Mesendoderm (in vitro differentiated cells): Measurements from ENCODE around the gene DNAAF1.

Experiments
- DNase-seq: peaks from one replicate; pipeline ENCODE4 v3.0.0; 2013
- H2AK5ac ChIP-seq: 2 replicates; pipeline ENCODE4 v1.6.1; 2013; ENCODE audit warnings: low read length, inconsistent platforms
- H2BK120ac ChIP-seq: 2 replicates; pipeline ENCODE4 v1.6.1; 2013; ENCODE audit warnings: low read depth, mild to moderate bottlenecking, low read length, moderate library complexity, mixed read lengths
- H2BK15ac ChIP-seq: replicated peaks from 2 replicates; pipeline ENCODE4 v1.6.1; 2013; ENCODE audit warnings: low read depth, mild to moderate bottlenecking, moderate library complexity
- H2BK5ac ChIP-seq: 2 replicates; pipeline ENCODE4 v1.6.1; 2013; ENCODE audit warnings: low read length, inconsistent platforms
- H3K18ac ChIP-seq: 2 replicates; pipeline ENCODE4 v1.6.1; 2013; ENCODE audit warnings: mild to moderate bottlenecking, low read length, mixed read lengths
- H3K23ac ChIP-seq: one replicate; pipeline ENCODE4 v1.6.1; 2013; ENCODE audit warnings: low read length
- H3K27ac ChIP-seq: 2 replicates; pipeline ENCODE4 v1.5.1; 2013; ENCODE audit warnings: low read depth, mild to moderate bottlenecking, inconsistent platforms, low read length, moderate library complexity
- H3K27me3 ChIP-seq: 2 replicates; pipeline ENCODE4 v1.6.1; 2013; ENCODE audit warnings: low read length, control low read depth, mild to moderate bottlenecking, inconsistent platforms; ENCODE audit not compliant: insufficient read depth, poor library complexity
- H3K36me3 ChIP-seq: 2 replicates; pipeline ENCODE4 v1.6.1; 2013; ENCODE audit warnings: low read length, inconsistent platforms; ENCODE audit not compliant: control insufficient read depth, insufficient read depth
- H3K4ac ChIP-seq: one replicate; pipeline ENCODE4 v1.6.1; 2013; ENCODE audit warnings: low read depth, mild to moderate bottlenecking, low read length, moderate library complexity
- H3K4me1 ChIP-seq: 2 replicates; pipeline ENCODE4 v1.6.1; 2013; ENCODE audit warnings: low read depth, low read length, inconsistent platforms; ENCODE audit not compliant: control insufficient read depth
- H3K4me2 ChIP-seq: 2 replicates; pipeline ENCODE4 v1.6.1; 2013; ENCODE audit warnings: low read length
- H3K4me3 ChIP-seq: 2 replicates; pipeline ENCODE4 v1.5.1; 2013; ENCODE audit warnings: mild to moderate bottlenecking, low read length
- H3K56ac ChIP-seq: one replicate; pipeline ENCODE4 v1.6.1; 2013; ENCODE audit warnings: low read length
- H3K79me1 ChIP-seq: 2 replicates; pipeline ENCODE4 v1.6.1; 2013; ENCODE audit warnings: low read length, inconsistent platforms
- H3K79me2 ChIP-seq: 2 replicates; pipeline ENCODE4 v1.6.1; 2013; ENCODE audit warnings: mild to moderate bottlenecking, low read length; ENCODE audit not compliant: control insufficient read depth, insufficient read depth
- H3K9ac ChIP-seq: 2 replicates; pipeline ENCODE4 v1.6.1; 2013; ENCODE audit warnings: low read length, inconsistent platforms
- H4K5ac ChIP-seq: one replicate; pipeline ENCODE4 v1.6.1; 2013; ENCODE audit warnings: low read length
- H4K8ac ChIP-seq: one replicate; pipeline ENCODE4 v1.6.1; 2013; ENCODE audit warnings: low read depth, mild to moderate bottlenecking, control low read depth, low read length, moderate library complexity
- WGBS: extraction: QIAGEN DNeasy Blood & Tissue Kit; methylation state at CpG from one replicate; pipeline ENCODE4 v1.1.7; 2013; ENCODE audit warnings: low lambda C conversion rate, missing lambda C conversion rate; ENCODE audit not compliant: insufficient coverage; ENCODE audit errors: extremely low coverage; 5-methylcytosine and 5-hydroxymethylcytosine counted together

Gene DNAAF1

GRCh38 chr16:84205976-84206691 lies 61.0 kb downstream of the DNAAF1 start:
- H3K4ac ChIP-seq = no peak overlapping the region
- WGBS = no CpG with 5 or more reads among the region's 18 CpGs
- no peaks in the 10 kb centered on the region for H3K27me3 ChIP-seq
- no peak overlapping the region for H3K18ac ChIP-seq
- no peak overlapping the region for H2BK120ac ChIP-seq
- no peak overlapping the region for H3K9ac ChIP-seq
- no peaks in the 10 kb centered on the region for H3K79me1 ChIP-seq
- H4K5ac ChIP-seq = no peak overlapping the region
- H3K4me1 ChIP-seq = no peaks in the 10 kb centered on the region
- H2AK5ac ChIP-seq = no peak overlapping the region
- no peak overlapping the region for H3K4me2 ChIP-seq
- no peaks in the 10 kb centered on the region for H3K79me2 ChIP-seq
- no peak overlapping the region for H3K56ac ChIP-seq
- H3K4me3 ChIP-seq = no peak overlapping the region
- no peak overlapping the region for H4K8ac ChIP-seq
- no peak for DNase-seq
- no peak overlapping the region for H2BK5ac ChIP-seq
- H3K23ac ChIP-seq = no peak overlapping the region
- no peak overlapping the region for H2BK15ac ChIP-seq
- H3K36me3 ChIP-seq = no peaks in the 10 kb centered on the region
- H3K27ac ChIP-seq = no peak overlapping the region

DNA sequence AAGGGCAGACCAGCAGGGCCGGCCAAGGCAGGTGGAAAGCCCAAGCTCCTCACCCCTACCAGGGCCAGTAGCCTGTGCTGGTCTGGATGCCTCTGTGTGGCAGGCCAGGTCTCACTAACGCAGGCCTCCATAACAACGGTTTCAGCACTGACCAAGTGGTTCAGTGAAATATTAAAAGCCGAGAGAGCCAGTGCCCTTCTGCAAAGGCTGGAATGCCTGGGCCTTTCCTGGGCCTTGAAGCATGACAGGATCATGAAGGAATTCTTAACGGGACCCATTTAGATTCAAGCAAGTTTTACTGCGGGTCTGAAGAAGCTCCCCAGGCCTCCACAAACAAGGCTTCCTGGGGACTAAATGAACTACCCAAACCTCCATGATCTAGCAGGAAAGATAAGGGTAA lies 62.1 kb downstream of the DNAAF1 start:
- no CpG with 5 or more reads among the region's 6 CpGs for WGBS
- no peak overlapping the region for H2BK120ac ChIP-seq
- no peak overlapping the region for H3K23ac ChIP-seq
- H3K27ac ChIP-seq = no peak overlapping the region
- no peak overlapping the region for H3K4me2 ChIP-seq
- no peak overlapping the region for H2AK5ac ChIP-seq
- H4K8ac ChIP-seq = no peak overlapping the region
- peak; percentile 42 for DNase-seq
- H3K56ac ChIP-seq = no peak overlapping the region
- H3K36me3 ChIP-seq = no peaks in the 10 kb centered on the region
- no peaks in the 10 kb centered on the region for H3K27me3 ChIP-seq
- H4K5ac ChIP-seq = no peak overlapping the region
- H3K79me2 ChIP-seq = no peaks in the 10 kb centered on the region
- H3K4me3 ChIP-seq = no peak overlapping the region
- H3K4ac ChIP-seq = no peak overlapping the region
- no peaks in the 10 kb centered on the region for H3K79me1 ChIP-seq
- H2BK15ac ChIP-seq = no peak overlapping the region
- H3K18ac ChIP-seq = no peak overlapping the region
- H3K9ac ChIP-seq = no peak overlapping the region
- H2BK5ac ChIP-seq = no peak overlapping the region
- H3K4me1 ChIP-seq = no peaks in the 10 kb centered on the region

DNA sequence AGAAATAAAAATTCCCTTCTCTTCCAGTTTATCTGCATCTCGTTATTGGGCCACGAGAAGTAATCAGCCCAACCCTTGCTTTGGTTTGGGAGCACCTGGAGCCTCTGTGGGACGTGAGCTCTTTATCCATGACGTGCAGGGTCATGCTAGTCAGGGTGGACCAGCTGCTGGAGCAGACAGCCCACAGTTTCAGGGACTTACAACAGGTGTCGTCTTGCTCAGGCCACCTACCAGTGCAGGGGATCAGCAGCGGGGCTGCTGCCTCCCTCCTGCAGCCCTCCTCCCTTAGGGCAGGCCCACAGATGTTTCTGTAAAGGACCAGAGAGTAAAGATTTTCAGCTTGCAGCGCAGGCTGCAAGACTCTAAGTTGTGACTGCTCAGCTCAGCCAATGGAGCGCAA lies 62.8 kb downstream of the DNAAF1 start:
- Histone ChIP-seq H3K4me3 (no peak overlapping the region), H2BK5ac (no peak overlapping the region), H3K4me2 (no peak overlapping the region), H3K23ac (no peak overlapping the region), H3K79me2 (no peaks in the 10 kb centered on the region), H2AK5ac (no peak overlapping the region), H3K18ac (no peak overlapping the region), H3K9ac (no peak overlapping the region), H4K5ac (no peak overlapping the region), H2BK120ac (no peak overlapping the region), H3K36me3 (no peaks in the 10 kb centered on the region), H3K56ac (no peak overlapping the region), H3K79me1 (no peaks in the 10 kb centered on the region), H3K4me1 (no peaks in the 10 kb centered on the region), H2BK15ac (no peak overlapping the region), H3K27ac (no peak overlapping the region), H4K8ac (no peak overlapping the region), H3K4ac (no peak overlapping the region), H3K27me3 (no peaks in the 10 kb centered on the region)
- WGBS = no CpG with 5 or more reads among the region's 8 CpGs
- no peak for DNase-seq

- H3K23ac ChIP-seq = no peak overlapping the region
- H3K18ac ChIP-seq = no peak overlapping the region
- no peak for DNase-seq
Measured at GRCh38 chr16:84209989-84210388, 64.9 kb downstream of the DNAAF1 start.

DNA sequence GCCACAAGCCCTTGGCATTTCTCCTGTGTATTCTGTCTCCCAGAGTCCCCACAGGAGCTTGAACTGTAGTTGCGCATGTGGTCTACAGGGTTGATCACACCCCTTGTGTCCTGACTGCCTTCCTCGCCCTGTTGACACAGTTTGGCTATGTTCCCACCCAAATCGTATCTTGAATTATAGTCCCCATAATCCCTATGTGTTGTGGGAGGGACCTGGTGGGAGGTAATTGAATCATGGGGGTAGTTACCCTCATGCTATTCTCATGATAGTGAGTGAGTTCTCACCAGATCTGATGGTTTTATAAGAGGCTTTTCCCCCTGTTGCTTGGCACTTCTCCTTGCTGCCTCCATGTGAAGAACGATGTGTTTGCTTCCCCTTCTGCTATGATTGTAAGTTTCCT lies 67.0 kb downstream of the DNAAF1 start:
- H3K27me3 ChIP-seq = no peaks in the 10 kb centered on the region
- no peak overlapping the region for H3K9ac ChIP-seq
- no peak overlapping the region for H3K4me3 ChIP-seq
- no peak overlapping the region for H3K18ac ChIP-seq
- no peak overlapping the region for H2AK5ac ChIP-seq
- H2BK120ac ChIP-seq = no peak overlapping the region
- H4K8ac ChIP-seq = no peak overlapping the region
- no peaks in the 10 kb centered on the region for H3K79me2 ChIP-seq
- H4K5ac ChIP-seq = no peak overlapping the region
- H3K36me3 ChIP-seq = no peaks in the 10 kb centered on the region
- no peak overlapping the region for H3K4me2 ChIP-seq
- DNase-seq = no peak
- WGBS = no CpG with 5 or more reads among the region's 4 CpGs
- no peaks in the 10 kb centered on the region for H3K4me1 ChIP-seq
- H3K79me1 ChIP-seq = no peaks in the 10 kb centered on the region
- H3K4ac ChIP-seq = no peak overlapping the region
- H3K23ac ChIP-seq = no peak overlapping the region
- H2BK5ac ChIP-seq = no peak overlapping the region
- H3K56ac ChIP-seq = no peak overlapping the region
- no peak overlapping the region for H2BK15ac ChIP-seq
- no peak overlapping the region for H3K27ac ChIP-seq

More at GRCh38 chr16:84209989-84210388, 64.9 kb downstream of the DNAAF1 start:
- H2BK120ac ChIP-seq = no peak overlapping the region
- H3K4me2 ChIP-seq = no peak overlapping the region
- H3K4me3 ChIP-seq = no peak overlapping the region
- H3K9ac ChIP-seq = no peak overlapping the region
- no peak overlapping the region for H3K56ac ChIP-seq
- no peak overlapping the region for H4K8ac ChIP-seq
- H3K79me2 ChIP-seq = no peaks in the 10 kb centered on the region
- no peak overlapping the region for H2BK5ac ChIP-seq
- H3K79me1 ChIP-seq = no peaks in the 10 kb centered on the region
- no peaks in the 10 kb centered on the region for H3K27me3 ChIP-seq
- H3K4ac ChIP-seq = no peak overlapping the region
- no peak overlapping the region for H2BK15ac ChIP-seq
- no peaks in the 10 kb centered on the region for H3K4me1 ChIP-seq
- H2AK5ac ChIP-seq = no peak overlapping the region
- no peaks in the 10 kb centered on the region for H3K36me3 ChIP-seq
- no peak overlapping the region for H4K5ac ChIP-seq
- H3K27ac ChIP-seq = no peak overlapping the region
- WGBS = no CpG with 5 or more reads among the region's 2 CpGs

DNA sequence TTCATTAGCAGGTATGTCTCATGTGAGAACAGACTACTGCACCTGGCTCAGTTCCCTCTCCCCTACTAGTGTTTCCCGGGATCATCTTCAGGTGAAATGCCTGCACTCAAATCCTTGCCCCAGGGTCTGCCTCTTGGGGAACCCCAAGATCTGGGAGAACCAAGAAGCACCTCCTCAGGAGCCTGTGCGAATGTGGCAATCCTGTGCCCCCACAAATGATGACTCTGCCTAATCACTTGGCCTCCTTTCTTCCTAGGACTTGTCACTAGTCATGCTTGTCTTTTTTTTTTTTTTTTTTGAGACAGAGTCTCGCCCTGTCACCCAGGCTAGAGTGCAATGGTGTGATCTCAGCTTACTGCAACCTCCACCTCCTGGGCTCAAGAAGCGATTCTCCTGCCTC lies 67.5 kb downstream of the DNAAF1 start:
- Histone ChIP-seq H3K23ac (no peak overlapping the region), H3K4me1 (no peaks in the 10 kb centered on the region), H2BK5ac (no peak overlapping the region), H3K4me2 (no peak overlapping the region), H3K18ac (no peak overlapping the region), H3K79me2 (no peaks in the 10 kb centered on the region), H3K36me3 (no peaks in the 10 kb centered on the region), H3K79me1 (no peaks in the 10 kb centered on the region), H4K5ac (no peak overlapping the region), H3K4ac (no peak overlapping the region), H4K8ac (no peak overlapping the region), H2BK15ac (no peak overlapping the region), H2BK120ac (no peak overlapping the region), H3K4me3 (no peak overlapping the region), H3K56ac (no peak overlapping the region), H3K27me3 (no peaks in the 10 kb centered on the region), H2AK5ac (no peak overlapping the region), H3K9ac (no peak overlapping the region), H3K27ac (no peak overlapping the region)
- WGBS = no CpG with 5 or more reads among the region's 4 CpGs
- DNase-seq = no peak
